GM04504 (cell line): ENCODE results near the gene NRG3.

ENCODE experiments used
- DNase-seq: peaks from one replicate; pipeline ENCODE4 v3.0.0-alpha.2; 2012; ENCODE audit warnings: low read depth

NRG3 gene

DNA sequence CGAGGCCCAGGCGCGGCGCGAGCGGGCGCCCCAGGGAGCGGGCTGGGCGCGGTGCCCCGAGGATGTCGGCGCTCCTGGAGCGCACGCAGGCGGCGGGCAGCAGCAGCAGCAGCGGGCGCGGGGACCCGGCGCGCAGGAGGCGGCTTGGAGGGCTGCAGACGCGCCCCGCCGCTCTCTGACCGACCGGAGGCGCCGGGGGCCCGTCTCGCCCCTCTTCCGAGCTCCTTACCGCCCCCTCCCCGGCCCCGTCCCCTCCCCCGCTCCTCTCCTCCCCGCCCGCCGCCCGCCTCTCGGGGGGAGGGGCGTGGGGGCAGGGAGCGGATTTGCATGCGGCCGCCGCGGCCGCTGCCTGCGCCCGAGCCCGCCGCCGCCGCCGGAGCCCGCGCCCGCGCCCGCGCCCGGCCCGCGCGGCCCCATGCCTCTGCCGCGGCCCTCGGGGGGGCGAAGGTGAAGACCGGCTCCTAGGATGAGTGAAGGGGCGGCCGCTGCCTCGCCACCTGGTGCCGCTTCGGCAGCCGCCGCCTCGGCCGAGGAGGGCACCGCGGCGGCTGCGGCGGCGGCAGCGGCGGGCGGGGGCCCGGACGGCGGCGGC, at the start of gene NRG3:
Gene NRG3 (plus strand): TSS at position 320 of the 592 bp plus-strand sequence.
- no peak for DNase-seq

DNA sequence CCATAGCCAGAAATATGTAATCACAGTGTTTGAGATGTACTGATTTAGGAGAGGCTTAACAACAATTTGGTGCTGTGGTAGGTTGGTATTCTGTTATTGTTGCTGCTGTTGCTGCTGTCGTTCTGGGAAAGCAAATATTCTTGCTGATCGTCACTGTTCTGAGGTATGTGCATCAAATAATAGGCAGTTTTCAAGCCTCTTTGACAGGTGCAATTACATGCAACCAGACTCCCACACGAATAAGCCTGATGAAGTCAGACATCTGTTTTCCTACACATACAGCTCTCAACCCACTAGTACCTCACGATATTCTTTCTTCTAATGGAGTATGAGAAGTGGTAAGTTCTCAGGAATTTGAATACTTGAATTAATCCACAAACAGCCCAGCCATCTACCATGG, 46.7 kb upstream of the NRG3 start:
- no peak for DNase-seq

DNA sequence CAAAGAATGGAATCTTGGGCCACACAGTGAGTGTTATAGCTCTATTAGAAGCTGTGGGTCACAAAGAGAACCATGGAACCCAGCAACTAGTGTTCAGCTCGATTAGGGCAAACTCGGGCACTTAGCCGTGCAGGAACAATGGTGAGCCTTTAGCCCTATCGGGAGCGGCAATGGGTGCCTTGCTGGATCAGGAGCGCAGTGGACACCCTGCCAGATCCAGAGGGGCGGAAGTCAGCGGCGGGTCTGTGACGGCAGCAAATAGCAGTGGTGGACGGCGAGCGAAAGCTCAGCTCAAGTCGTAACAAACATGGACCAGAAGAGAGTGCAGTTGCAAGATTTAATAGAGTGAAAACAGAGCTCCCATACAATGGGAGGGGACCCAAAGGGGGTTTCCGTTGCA, 43.9 kb upstream of the NRG3 start:
- no peak for DNase-seq

DNA sequence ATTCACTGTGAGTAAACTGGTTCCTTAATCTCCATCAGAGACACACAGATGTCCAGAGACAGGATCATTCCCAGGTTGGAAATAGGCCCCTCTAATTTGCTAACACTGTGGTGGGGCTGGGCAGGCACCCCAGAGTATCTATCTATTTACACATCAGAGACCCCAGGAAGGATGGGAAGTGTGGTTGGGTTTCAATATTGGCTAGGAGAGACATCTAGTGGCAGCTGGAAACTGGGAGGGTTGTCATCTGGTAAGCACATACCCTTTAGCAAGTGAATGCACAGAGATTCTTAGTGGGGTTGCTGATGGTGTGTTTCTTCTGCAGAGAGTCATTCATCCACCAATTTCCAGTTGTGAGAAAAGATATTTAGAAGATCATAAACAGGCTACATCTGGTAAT, 36.0 kb upstream of the NRG3 start:
- DNase-seq: no peak

DNA sequence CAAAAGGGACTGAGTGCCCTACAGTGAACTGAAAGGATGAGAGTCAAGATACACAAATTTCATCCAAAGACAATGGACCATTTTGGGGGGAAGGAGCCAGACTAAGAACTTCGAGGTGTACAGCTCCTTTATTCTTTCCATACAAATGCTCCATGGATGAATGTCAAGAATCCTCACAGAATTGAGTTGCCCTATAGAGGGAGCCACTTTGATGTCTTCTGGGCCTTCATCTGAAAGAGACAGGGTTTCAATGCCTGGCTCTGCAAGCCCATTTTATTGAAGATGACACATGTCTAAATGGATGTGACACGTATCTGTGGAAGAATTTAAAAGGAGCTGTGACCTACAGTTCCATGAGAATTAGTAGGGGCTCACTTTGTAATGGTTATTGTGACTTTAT, 32.0 kb upstream of the NRG3 start:
- no peak for DNase-seq

DNA sequence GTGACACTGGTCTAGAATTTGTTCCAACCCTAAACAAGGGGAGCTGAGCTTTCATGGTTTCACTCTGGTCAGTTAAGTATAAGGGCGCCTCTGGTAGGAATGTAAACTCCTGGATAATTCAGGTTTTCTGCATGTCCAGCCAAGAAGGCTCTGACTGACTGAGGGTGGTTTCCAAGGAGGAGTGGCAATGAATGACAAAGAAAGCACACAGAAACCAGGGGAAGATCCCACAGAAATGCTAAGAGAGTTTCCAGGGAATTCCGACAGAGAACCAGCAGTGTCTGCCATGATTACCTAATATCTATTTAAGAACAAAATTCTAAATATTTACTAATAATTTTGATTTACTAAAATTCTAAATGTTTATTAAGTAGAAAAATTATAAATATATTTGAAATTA, 27.3 kb upstream of the NRG3 start:
- no peak for DNase-seq

DNA sequence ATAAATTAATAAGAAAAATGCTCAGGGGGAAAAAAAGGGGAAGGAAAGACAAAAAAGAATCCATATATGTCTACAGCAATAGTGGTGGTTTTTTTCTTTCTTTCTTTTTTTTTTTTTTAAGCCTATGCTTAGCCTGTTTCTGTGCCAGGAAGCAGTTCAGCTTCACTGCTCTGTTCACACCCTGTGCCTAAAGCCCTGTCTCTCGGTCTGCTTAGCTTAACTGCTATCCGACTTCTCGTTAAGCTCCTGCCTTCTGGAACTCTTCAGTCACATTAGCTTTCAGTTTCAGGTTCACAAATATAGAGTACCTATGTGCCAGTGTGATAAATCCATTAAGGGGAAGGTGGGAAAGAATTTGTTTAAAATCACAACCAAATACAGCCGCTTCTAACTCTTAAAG, 26.5 kb upstream of the NRG3 start:
- DNase-seq: no peak

DNA sequence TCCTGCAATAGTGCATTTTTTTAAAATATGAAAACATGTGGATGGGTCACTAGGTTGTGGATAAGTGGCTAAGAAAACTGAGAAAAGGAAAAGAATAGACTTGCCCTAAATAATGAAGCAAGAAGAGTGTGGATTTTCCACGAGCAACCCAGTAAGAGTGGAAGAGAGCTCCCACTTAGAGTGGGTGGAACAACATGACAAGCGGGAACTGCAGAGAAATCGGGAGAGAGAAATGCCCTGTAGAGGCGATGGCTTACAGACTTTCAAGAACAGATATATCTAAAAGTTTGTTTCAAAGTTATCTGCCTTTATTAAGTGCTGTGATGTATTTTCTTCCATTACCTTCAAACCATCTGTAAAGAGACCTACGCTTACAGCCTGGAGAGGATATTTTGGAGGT, 26.1 kb upstream of the NRG3 start:
- no peak for DNase-seq

DNA sequence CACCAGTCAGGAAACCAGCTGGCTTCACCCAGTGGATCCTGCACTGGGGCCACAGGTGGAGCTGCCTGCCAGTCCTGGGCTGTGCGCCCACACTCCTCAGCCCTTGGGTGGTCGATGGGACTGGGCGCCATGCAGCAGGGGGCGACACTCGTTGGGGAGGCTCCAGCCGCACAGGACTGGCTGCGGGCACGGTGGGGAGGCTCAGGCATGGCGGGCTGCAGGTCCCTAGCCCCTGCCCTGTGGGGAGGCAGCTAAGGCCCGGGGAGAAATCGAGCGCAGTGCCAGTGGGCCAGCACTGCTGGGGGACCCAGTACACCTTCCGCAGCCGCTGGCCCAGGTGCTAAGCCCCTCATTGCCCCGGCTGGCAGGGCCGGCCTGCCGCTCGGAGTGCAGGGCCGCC, 12.4 kb upstream of the NRG3 start:
- DNase-seq: no peak

DNA sequence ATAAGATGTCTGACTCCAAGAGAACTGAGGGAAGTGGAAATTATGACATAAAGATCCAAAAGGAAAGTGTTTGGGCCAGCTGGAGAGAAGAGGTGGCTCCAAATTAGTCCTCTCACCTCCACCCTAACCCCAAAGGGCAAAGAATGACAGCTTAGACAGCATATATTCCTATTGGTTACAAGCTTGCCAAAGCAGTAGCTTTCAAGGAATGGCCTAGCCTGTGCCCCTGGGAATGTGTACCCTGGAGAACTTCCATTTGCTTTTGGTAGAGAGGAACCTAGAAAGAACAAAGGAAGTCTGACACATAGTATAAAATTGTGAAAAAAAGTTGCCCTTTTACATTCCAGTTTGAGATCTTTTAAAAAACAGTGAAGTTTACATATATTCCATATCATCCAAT, 11.2 kb upstream of the NRG3 start:
- DNase-seq: no peak

DNA sequence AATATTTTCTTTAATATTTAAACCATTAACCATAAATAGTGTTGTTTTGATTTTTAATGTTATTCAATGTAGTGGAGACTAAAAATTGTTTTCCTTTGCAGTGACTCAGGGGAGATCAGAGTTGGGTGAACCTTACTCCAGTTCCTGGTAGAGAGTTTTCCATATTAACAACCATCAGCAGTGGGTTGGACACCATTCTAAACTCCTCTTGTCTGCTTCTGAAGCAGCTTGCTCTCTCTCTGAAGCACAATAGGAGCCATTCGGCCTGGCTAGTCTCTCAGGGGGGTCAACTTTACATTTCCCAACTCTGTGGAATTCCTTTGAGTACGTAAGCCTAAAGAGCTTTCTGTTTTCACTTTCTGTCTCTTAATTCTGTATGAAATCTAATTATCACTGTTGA, 9.4 kb upstream of the NRG3 start:
- DNase-seq: no peak

DNA sequence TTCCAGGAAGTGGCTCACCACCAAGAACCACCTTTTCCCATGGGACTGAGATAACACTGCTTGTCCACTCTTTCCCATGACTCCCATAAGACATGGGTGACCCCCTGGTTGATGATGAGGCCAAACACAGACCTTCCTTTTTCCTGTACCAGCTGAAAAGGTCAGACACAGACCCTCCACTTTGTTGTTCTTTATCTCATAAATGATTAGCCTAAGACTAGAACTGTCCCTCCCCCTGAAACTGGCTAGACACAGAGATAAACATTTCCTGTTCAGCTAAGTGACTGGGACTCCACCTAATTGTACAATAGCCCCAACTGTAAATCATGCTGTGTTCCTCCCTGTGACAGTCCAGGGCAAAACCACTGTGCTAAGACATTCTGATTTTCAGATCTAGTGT, 8.2 kb upstream of the NRG3 start:
- no peak for DNase-seq

DNA sequence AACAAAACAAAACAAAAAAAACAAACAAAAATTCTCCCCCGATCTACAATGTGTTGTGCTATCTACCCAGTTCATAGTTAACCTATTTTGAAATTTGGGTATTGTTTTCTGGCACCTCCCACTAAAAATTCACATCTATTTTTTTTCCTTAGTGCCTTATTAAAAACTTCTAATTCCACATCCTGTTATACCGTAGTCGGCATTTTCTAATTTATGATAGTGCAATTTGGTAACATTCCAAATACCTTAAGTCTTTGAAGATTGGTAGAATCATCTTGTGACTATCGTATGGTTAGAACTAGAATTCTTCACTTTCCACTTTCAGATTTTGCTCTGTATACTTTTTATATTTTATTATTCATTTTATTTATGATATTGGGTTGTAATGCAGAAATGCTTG, 4.5 kb upstream of the NRG3 start:
- no peak for DNase-seq

DNA sequence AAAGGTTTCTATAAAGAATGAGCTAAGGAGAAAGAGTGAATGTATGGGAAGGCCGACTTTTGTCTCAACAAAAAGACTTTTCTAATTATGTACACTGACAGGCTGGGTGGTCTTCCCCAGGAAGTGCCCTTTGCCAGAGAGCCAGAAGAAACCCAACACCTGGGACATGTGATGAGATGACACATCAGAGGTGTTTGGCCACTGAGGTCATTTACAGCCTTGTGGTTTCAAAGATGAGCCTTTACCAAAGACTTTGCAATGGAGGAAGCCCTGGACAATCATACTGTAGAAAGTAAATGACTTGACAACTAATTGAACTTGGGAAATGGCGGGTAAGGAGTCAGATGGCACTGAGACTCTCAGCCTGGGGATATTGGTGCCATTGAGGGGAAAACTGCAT, 3.4 kb upstream of the NRG3 start:
- DNase-seq: no peak

DNA sequence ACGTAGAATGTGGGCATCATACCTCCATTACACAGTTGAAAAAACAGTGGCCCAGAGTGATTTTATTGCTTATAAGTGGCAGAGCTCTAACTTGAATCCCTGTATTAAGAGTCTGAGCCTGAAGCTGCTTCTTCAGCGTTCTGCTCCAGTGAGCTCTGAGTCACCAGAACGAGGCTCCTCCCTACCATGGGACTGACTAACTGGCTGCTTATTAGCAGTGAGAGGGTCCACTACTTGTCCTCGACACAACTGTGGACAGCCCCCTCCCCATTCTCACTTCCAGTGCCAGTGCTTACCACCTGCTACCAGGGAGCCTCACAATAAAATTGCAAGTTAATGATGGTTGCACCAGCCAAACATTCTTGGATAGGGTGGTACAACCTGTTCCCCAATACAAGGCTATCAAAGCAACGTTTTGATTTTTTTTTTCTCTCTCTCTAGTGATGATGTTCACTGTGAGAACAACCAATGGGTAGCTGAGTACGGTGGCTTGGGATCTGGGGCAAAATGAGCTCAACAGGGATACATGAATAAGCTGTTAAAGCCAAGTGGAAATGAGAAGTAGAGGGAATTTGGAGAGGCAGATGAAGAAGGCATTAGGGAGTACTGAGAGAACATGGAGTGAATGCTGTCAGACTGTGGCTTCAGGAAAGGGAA, 2.7 kb upstream of the NRG3 start:
- DNase-seq: no peak

DNA sequence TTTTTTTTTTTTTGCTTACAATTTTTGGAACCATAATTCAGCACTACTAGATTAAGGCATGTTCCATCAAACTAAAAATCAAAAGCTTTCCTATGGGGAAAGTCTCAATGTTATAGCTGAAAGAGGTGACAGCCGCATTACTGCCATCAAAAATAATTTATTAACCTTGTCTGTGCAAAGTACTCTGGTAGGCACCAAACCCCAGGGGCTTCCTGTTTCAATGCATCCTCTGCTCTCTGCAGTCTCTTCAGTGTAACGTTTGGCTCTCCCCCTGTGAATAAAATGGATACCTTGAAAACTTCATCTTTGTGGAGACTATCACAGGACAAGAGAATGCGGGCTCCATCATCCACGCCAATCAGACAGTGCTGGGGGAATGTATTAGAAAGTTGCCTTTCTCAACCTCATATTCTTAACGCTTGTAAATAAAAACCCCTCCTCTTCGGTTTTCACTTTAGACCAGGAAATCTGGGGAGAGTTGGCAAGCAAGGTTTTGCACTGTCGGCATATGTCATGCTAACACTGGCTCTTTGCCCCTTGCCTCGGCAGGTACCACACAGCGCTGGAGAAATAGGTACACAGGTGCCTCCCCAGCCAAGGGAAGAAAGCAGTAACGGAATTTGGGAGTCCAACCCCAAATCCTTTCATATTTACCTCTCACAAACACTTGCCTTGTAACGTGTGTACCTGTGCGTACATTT, 1.6 kb upstream of the NRG3 start:
- DNase-seq: no peak

DNA sequence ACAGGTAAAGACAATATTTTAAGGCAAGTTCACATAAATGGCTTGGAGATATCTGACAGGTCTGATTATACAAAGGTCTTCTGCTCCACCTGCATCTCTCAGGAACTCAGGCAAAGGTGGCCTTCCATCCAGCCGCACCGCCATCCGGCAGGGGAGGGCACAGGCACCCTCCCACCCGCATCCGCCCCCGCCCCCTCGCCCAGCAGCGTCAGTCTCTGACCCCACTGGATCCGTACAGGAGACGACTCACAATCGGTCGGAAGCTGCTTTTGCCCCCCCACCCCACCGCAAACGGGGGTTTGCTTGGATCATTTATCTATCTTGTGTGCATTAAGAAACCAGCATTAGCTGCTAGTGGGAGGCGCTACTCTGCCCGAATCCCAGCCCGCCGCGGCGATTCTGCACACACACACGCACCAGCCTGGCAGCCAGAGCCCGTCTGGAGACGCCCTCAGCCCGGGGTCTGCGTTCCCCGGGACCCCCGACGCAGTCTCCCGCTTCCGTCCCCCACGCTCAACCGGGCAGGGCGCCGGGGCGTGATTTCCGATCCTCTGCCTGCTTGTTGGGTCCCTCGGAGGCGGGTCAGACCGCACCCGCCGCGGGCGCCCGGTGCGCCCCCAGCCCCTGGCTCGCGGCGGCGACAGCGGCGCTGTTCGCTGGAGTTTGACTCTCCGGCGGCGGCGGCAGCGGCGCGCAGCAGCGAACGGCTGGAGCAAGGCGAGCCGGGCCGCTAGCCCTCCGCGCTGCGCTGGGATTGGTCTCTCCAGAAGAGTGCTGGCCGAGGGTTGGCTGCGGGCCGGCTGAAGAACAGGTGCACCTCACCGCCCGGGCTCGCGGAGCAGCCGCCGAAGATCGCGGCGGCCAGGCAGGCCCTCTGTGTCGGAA, 820 bp upstream of the NRG3 start:
- DNase-seq: no peak

DNA sequence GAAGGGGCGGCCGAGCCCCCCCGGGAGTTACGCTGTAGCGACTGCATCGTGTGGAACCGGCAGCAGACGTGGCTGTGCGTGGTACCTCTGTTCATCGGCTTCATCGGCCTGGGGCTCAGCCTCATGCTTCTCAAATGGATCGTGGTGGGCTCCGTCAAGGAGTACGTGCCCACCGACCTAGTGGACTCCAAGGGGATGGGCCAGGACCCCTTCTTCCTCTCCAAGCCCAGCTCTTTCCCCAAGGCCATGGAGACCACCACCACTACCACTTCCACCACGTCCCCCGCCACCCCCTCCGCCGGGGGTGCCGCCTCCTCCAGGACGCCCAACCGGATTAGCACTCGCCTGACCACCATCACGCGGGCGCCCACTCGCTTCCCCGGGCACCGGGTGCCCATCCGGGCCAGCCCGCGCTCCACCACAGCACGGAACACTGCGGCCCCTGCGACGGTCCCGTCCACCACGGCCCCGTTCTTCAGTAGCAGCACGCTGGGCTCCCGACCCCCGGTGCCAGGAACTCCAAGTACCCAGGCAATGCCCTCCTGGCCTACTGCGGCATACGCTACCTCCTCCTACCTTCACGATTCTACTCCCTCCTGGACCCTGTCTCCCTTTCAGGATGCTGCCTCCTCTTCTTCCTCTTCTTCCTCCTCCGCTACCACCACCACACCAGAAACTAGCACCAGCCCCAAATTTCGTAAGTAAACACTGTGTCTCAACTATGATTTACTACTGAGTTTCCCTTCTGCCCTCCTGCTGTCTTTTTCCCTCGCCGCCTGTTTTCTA, 666 bp downstream of the NRG3 start:
- no peak for DNase-seq

DNA sequence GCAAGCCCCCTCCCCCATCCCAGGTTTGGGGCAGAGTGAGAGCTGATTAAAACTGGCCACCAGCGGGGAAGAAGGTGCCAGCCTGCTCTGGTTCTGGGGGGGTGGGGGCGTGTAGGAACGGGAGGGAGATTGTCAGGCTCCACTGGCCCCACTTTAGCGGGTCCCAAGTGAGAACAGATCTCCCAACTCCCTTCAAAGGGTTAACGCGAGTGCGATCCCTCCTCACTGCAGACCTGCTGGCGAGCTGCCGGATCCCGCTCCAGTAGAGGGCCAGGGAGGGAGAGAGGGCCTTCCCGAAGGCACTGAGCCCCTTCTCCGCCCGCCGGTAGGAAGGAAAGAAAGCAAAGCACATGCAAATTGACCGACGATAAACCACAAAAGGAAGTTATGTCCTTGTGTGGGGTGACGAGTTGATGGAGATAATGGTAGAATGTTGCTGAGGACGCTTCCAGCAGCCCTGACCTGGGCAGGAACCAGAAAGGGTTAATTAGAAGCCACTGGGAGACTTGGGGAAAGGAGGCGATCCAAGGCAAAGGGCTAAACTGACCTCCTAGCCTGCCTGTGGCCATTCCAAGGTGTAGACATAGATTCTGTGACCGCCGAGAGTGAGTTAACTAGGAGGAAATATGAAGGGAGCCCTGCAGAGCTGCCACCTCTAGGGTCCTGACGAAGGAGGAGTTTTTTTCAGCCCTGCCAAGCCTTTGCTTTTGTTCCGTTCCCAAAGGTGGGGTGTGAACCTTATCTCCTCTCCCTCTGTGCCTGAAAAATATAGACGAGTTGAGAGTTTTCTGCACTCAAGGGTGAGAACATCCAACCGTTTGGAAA, 1.5 kb downstream of the NRG3 start:
- DNase-seq: no peak

DNA sequence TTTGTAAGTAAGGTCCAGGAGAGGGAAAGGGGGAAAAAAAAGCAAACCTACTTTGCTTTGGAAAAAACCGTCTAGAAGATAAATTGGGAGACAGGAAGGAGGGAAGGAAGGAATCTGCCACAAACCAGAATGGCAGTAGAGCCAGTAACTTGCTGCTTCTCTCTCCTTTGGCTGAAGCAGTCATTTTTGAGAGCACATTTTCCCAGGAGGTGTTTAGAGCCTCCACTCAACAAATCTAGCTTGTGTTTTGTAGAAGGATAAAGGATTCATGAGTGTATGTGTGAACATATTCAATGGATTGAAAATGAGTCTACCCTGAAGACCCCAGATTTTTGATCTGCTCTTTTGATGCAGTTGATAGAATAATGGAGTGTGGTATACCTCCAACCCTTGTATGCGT, 2.6 kb downstream of the NRG3 start:
- no peak for DNase-seq

DNA sequence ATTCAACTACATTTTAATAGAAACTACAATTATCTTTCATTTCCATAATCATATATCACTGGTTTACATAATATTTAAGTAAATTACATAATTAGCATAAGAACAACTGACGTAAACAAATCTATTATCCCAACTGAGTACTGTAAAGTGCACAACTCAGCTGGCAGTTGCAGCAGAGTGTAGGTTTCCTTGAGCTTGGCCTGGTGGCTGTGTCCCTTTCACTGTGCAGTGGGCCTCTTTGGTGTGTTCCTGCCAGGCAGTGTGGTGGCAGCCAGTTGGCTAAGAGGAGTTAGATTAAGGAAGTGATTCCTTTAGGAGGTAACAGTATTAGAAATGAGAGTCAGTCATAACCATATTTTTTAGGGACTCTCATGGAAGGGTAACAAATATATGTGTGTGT, 7.0 kb downstream of the NRG3 start:
- no peak for DNase-seq
